Hepatocyte (in vitro differentiated cells): ENCODE data around the gene PXDC1. TPM values are rescaled to one million over a fixed set of nuclear protein-coding genes. Genes with fewer than 3 reads are reported as not detected.

ENCODE experiments used
- DNase-seq: peaks from one replicate; pipeline ENCODE4 v3.0.0-alpha.2; 2016; ENCODE audit warnings: low spot score
- H2AFZ ChIP-seq: fragments of 200-600 bp; sonication (generic); 2 replicates; pipeline ENCODE4 v1.6.0; 2016; ENCODE audit warnings: antibody characterized with exemption, mild to moderate bottlenecking
- H3K27ac ChIP-seq: fragments of 200-600 bp; sonication (generic); 2 replicates; pipeline ENCODE4 v1.5.1; 2016; ENCODE audit warnings: mild to moderate bottlenecking
- H3K27me3 ChIP-seq: fragments of 200-600 bp; sonication (generic); 2 replicates; pipeline ENCODE4 v1.6.1; 2016
- H3K36me3 ChIP-seq: fragments of 200-600 bp; sonication (generic); replicated peaks from 2 replicates; pipeline ENCODE4 v1.5.1; 2016; ENCODE audit warnings: low read depth; ENCODE audit not compliant: insufficient read depth
- H3K4me1 ChIP-seq: fragments of 200-600 bp; sonication (generic); 2 replicates; pipeline ENCODE4 v1.5.1; 2016; ENCODE audit warnings: mild to moderate bottlenecking, moderate library complexity; ENCODE audit not compliant: insufficient read depth
- H3K4me2 ChIP-seq: fragments of 200-600 bp; sonication (generic); 2 replicates; pipeline ENCODE4 v1.6.0; 2016
- H3K4me3 ChIP-seq: fragments of 200-600 bp; sonication (generic); 2 replicates; pipeline ENCODE4 v1.5.1; 2016; ENCODE audit warnings: mild to moderate bottlenecking
- H3K79me2 ChIP-seq: fragments of 200-600 bp; sonication (generic); 2 replicates; pipeline ENCODE4 v1.6.0; 2017; ENCODE audit warnings: mild to moderate bottlenecking
- H3K9me2 ChIP-seq: fragments of 200-600 bp; sonication (generic); replicated peaks from 2 replicates; pipeline ENCODE4 v1.6.0; 2017; ENCODE audit warnings: mild to moderate bottlenecking; ENCODE audit not compliant: insufficient read depth
- H3K9me3 ChIP-seq: fragments of 200-600 bp; sonication (generic); 2 replicates; pipeline ENCODE4 v1.5.1; 2016; ENCODE audit warnings: low read depth, mild to moderate bottlenecking
- H4K20me1 ChIP-seq: fragments of 200-600 bp; sonication (generic); 2 replicates; pipeline ENCODE4 v1.6.0; 2016; ENCODE audit warnings: mild to moderate bottlenecking; ENCODE audit not compliant: insufficient read depth, poor library complexity, severe bottlenecking
- EZH2 ChIP-seq: fragments of 200-600 bp; sonication (generic); IDR thresholded peaks from 2 replicates; pipeline ENCODE4 v1.6.1; 2016; ENCODE audit warnings: antibody characterized with exemption, mild to moderate bottlenecking, borderline replicate concordance
- EZH2phosphoT487 ChIP-seq: fragments of 200-600 bp; sonication (generic); IDR thresholded peaks from one replicate; pipeline ENCODE4 v1.6.1; 2018; ENCODE audit warnings: antibody characterized with exemption, mild to moderate bottlenecking, low read depth, moderate library complexity; ENCODE audit not compliant: unreplicated experiment, severe bottlenecking
- WGBS: methylation state at CpG from one replicate; pipeline ENCODE4 v1.1.6; 2016; ENCODE audit warnings: low lambda C conversion rate; ENCODE audit errors: missing lambda C conversion rate; 5-methylcytosine and 5-hydroxymethylcytosine counted together
- polyA plus RNA-seq: library from polyadenylated mRNA; unstranded; fragments of >200 nt; fragmentation: Nextera tagmentation; extraction: Ambion mirVana; gene quantifications from 2 replicates; pipeline ENCODE4 v1.2.1, GENCODE V29; 2016
- total RNA-seq: library from RNA; depleted of rRNA; stranded (reverse); fragments of >200 nt; gene quantifications from 2 replicates; pipeline ENCODE4 v1.2.3, GENCODE V29; 2014
- TF ChIP-seq, protein P1 (sequence below): fragments of 200-600 bp; sonication (generic); IDR thresholded peaks from 2 replicates; pipeline ENCODE4 v1.5.1; 2016; ENCODE audit warnings: antibody characterized with exemption, mild to moderate bottlenecking; ENCODE audit not compliant: poor library complexity

The PXDC1 gene
- total and polyA plus RNA-seq, 2 experiments from 2014 or later = 83.8 to 90.8 TPM

DNA sequence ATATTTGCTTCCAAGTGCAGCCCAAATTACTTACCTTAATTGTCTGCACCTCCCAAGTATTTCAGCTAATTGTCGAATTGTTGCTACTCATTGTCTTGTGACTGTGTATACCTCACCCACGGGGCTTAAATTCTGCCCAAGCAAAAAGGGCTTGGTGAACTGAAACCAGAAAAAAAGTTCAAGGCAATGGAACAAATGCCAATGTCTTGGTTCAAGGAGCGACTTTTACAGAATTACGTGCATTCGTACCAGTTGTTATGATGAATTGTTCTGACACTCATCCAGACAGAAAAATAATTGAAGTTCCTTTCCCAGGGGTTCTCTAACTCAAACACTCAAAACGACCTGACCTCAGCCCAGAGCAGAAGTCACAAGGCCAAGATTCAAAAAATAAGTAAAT, 13.9 kb upstream of the PXDC1 start:
- H3K27ac ChIP-seq = no peak overlapping the region
- H3K9me2 ChIP-seq = no peaks in the 10 kb centered on the region

GRCh38 chr6:3764516-3765335, 13.2 kb upstream of the PXDC1 start:
- no peak for DNase-seq
- H3K27me3 ChIP-seq = no peaks in the 10 kb centered on the region
- no peaks in the 10 kb centered on the region for H4K20me1 ChIP-seq
- H3K9me3 ChIP-seq = no peaks in the 10 kb centered on the region
- no peaks in the 10 kb centered on the region for H3K9me2 ChIP-seq
- H3K36me3 ChIP-seq = no peaks in the 10 kb centered on the region
- H3K4me2 ChIP-seq = no peak overlapping the region
- TF ChIP-seq EZH2 (no peak), EZH2phosphoT487 (no peak)
- TF ChIP-seq, protein P1, sequence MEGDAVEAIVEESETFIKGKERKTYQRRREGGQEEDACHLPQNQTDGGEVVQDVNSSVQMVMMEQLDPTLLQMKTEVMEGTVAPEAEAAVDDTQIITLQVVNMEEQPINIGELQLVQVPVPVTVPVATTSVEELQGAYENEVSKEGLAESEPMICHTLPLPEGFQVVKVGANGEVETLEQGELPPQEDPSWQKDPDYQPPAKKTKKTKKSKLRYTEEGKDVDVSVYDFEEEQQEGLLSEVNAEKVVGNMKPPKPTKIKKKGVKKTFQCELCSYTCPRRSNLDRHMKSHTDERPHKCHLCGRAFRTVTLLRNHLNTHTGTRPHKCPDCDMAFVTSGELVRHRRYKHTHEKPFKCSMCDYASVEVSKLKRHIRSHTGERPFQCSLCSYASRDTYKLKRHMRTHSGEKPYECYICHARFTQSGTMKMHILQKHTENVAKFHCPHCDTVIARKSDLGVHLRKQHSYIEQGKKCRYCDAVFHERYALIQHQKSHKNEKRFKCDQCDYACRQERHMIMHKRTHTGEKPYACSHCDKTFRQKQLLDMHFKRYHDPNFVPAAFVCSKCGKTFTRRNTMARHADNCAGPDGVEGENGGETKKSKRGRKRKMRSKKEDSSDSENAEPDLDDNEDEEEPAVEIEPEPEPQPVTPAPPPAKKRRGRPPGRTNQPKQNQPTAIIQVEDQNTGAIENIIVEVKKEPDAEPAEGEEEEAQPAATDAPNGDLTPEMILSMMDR = no peak
- H3K27ac ChIP-seq = no peak overlapping the region
- H3K4me3 ChIP-seq = no peak overlapping the region
- H3K79me2 ChIP-seq = no peaks in the 10 kb centered on the region
- H3K4me1 ChIP-seq = peaks cover 6% of the 10 kb centered on the region
- 92% methylated on average over 5 of the region's 5 CpGs for WGBS
- H2AFZ ChIP-seq = no peak overlapping the region

More for the DNA sequence above, 13.9 kb upstream of the PXDC1 start:
- Histone ChIP-seq H3K9me3 (no peaks in the 10 kb centered on the region), H3K4me2 (no peak overlapping the region), H3K27me3 (no peaks in the 10 kb centered on the region), H2AFZ (no peak overlapping the region), H4K20me1 (no peaks in the 10 kb centered on the region), H3K4me1 (peaks cover 6% of the 10 kb centered on the region), H3K36me3 (no peaks in the 10 kb centered on the region), H3K4me3 (no peak overlapping the region), H3K79me2 (no peaks in the 10 kb centered on the region)
- no peak for DNase-seq
- TF ChIP-seq, protein P1 = no peak
- no peak for TF ChIP-seq EZH2phosphoT487
- TF ChIP-seq EZH2 = no peak
- WGBS = 76% methylated on average over 6 of the region's 6 CpGs

- H3K36me3 ChIP-seq = no peaks in the 10 kb centered on the region
- no peak overlapping the region for H3K4me2 ChIP-seq
- H3K27ac ChIP-seq = no peak overlapping the region
- no peak for DNase-seq
- H2AFZ ChIP-seq = no peak overlapping the region
- WGBS = 91% methylated on average over 6 of the region's 6 CpGs
- H3K4me1 ChIP-seq = peaks cover 6% of the 10 kb centered on the region
- H3K4me3 ChIP-seq = no peak overlapping the region
- no peak for TF ChIP-seq EZH2
- TF ChIP-seq EZH2phosphoT487 = no peak
- TF ChIP-seq, protein P1 = no peak
- H3K79me2 ChIP-seq = no peaks in the 10 kb centered on the region
- H4K20me1 ChIP-seq = no peaks in the 10 kb centered on the region
- H3K27me3 ChIP-seq = no peaks in the 10 kb centered on the region
- H3K9me2 ChIP-seq = no peaks in the 10 kb centered on the region
- H3K9me3 ChIP-seq = no peaks in the 10 kb centered on the region
Observed at GRCh38 chr6:3762852-3763251, 11.3 kb upstream of the PXDC1 start.
